ENCODE measurements around the gene GDE1.
"Not testable (repeated sequence)": the region's sequence is repeated elsewhere in the genome, so short reads cannot be mapped to it uniquely, and the experiment has no call there.

Gene GDE1, protein sequence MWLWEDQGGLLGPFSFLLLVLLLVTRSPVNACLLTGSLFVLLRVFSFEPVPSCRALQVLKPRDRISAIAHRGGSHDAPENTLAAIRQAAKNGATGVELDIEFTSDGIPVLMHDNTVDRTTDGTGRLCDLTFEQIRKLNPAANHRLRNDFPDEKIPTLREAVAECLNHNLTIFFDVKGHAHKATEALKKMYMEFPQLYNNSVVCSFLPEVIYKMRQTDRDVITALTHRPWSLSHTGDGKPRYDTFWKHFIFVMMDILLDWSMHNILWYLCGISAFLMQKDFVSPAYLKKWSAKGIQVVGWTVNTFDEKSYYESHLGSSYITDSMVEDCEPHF

DNA sequence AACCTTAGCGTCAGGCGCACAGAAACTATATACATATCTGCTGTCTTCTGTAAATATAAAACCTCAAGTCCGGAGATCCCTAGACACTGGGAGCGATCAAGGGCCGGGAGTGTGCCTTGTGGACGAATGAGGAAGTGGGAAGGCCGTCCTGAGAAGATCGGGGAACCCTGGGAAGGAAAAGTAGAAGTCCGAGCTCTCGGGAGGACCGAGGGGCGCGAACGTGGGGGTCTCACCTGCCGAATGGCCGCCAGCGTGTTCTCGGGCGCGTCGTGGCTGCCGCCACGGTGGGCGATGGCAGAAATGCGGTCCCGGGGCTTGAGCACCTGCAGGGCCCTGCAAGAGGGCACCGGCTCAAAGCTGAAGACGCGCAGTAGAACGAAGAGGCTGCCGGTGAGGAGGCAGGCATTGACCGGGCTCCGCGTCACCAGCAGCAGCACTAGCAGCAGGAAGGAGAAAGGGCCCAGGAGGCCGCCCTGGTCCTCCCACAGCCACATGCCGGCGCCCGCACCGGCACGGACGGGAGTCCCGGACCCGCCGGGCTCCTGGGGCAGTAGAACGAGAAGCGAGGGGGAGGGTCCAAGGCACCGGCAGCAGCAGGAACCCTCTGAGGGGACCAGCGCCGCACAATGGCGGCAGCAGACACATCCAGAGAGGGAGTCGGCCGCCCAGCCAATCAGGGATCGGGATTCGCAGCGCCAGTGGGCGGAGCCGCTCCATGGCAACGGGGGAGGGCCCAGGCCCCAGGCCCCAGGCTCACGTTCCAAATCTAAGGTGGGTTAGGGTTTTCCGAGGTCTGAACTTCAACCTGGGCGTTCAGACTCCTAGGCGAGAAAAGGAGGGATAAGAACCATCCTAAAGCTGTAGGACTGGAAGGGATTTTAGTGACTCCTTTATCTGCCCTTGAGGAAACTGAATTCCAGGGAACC, at the start of gene GDE1:
TSS of gene GDE1 (minus strand) at position 628 of the 926 bp plus-strand sequence. CDS start at position 494, 134 bp downstream.
- peak; percentile 93 to 94 for DNase-seq

DNA sequence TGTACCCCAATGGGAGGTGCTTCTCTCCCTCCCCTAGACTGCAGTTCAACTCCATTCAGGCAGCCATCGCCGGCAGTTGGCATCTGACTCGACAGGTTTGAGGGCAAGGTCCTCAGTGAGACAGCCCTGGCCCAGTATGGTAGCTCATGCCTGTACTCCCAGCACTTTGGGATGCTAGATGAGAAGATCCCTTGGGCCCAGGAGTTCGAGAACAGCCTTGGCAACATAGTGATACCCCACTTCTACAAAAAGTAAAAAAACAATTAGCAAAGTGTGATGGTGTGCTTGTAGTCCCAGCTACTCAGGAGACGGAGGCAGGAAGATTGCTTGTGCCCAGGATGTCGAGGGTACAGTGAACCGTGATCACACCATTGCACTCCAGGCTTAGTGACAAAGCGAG, 45.7 kb upstream of the GDE1 start:
- no peak for DNase-seq

DNA sequence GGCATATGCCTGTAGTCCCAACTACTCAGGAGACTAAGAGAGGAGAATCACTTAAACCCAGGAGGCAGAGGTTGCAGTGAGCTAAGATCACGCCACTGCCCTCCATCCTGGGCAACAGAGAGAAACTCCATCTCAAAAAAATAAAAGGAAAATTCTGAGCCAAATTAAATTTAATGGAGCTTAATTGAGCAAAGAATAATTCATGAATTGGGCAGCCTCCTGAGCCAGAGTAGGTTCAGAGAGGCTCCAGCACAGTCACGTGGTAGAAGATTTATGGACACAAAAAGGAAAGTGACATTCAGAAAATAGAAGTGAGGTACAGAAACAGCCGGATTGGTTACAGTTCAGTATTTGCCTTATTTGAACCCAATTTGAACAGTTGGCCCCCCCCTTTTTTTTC, 44.5 kb upstream of the GDE1 start:
- DNase-seq, result no peak

DNA sequence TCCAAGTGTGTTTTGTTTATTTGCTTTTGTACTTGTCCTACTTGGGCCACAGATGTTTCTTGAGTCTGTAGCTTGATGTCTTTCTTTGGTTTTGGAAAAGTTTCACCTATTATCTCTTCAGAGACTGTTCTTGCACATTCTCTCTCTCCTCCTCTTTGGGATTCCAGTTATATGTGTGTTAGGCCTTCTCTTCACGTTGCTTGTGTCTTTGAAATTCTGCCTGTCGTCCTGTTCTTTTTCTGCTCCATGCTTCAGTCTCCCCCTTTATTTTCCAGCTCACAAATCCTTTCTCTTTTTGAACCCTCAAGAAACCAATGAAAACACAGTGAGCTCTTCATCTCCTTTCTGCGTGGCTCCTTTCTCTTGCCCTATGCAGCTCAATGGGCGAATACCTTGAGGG, 41.5 kb upstream of the GDE1 start:
- DNase-seq, result no peak

DNA sequence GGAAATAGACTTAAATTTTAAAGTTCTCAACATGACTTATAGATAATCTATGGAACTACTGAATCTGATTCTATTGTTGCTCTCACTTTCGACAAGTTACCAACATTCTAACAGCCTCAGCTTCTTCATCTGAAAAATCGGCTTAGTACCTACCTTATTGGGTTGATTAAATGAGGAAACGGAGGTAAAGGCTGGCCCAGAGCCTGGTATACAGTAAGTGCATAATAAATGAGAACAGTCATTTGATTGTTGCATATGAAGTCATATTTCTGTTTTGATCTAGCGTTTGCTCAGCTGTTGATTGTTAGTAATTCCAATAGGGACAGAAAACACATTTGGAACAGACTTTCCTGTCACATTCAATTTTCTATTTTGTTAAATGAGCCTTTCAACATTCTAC, 38.2 kb upstream of the GDE1 start:
- no peak for DNase-seq

DNA sequence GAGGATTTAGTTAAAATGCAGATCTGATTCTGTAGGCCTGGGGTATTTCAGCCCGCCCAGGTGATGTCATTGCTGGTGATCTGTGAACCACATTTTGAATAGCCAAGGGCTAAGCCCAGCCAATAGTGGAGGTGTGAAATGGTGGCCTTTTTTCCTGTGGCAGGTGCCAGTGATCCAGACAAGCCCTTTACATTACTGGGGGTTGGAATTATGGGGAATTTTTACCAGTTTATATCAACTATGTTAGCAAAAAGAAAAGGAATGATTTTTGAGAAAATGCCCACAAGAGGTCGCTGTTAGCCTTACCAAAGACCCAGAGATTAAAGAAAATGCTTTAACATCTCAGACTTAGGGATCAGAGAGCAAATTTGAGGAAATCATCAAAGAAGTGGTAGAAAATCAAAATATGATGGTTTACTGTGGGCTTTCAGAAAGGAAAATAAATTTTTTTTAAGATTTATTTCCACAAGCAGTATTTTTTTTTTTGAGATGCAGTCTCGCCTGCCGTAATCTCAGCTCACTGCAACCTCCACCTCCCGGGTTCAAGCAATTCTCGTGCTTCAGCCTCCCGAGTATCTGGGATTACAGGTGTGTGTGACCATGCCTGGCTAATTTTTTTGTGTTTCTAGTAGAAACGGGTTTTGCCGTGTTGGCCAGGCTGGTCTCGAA, 37.5 kb upstream of the GDE1 start:
- no peak for DNase-seq

DNA sequence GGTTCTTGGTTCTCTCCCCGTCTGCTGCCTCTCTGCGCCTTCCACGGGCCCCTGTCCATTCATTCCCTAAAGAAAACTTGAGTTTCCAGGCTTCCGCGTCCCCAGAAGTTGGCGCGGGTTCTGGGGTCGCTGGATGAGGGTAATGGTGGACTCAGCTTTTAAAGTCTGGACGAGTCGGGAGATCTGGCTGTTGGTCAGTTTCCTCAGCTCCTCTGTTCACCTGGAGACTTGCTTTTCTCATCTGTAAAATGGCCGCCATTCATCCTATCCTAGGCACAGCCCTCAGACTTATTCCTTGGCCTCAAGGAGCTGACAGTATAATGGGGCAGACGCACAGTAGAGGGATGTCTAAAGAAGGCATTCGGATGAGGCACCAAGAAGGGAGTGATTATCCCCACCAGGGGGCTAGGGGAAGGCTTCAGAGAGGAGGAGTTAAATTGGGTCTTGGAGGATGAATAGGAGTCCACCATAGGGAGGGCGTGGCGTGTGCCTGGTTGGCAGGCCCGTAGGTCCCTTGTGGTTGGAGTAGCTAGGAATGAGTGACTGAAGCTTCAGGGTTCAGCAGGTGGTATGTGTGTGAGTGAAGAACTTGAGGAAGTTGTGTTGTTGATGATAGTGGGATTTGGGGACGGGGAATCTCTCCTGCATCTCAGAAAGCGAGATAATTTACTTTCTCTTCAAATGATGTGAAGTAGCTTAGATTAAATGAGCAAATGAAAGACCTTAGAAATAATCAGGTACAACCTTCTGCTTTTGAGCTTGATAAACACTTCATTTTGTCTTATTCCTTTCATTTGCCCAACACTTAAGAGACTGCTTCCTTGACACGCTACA, 34.3 kb upstream of the GDE1 start:
- DNase-seq, result no peak

DNA sequence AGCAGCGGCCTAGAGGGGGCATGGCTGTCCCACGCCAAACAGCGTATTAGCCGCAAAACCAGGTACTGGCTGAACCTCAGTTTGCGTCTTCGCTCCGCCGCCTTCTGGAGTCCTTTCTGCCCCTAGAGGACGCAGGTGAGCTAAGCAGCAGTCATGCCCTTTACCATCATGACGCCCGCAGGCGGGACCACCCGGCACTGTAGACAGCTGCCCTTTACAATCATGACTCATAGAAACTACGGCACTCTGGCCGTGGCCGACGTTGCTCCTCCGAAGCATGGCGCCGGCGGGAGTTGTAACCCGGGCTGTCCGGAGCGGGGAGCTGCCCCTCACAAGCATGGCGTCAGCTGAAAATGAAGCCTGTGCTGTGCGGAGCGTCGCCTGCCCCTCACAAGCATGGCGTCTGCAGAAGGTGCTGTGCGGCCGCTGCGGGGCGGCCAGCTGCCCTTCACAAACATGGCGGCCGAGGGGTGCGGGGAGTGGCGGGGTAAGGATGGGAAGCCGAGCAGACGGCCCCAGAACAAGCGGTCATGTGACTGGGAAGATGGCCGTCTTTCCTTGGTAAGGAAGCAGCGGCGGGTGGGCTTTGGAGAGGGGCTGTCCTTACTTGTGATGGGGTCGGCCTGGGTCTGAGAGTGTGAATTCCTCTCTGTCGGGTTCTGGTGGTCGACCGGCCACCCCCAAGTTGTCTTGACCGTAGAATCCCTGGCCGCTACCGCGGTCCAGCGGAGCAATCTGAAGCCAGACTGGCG, 33.5 kb upstream of the GDE1 start, which contains the start of gene VPS35L:
TSS of gene VPS35L (plus strand) at position 518 of the 752 bp plus-strand sequence. CDS start at position 545, 27 bp downstream.
- peak; percentile 98 for DNase-seq

DNA sequence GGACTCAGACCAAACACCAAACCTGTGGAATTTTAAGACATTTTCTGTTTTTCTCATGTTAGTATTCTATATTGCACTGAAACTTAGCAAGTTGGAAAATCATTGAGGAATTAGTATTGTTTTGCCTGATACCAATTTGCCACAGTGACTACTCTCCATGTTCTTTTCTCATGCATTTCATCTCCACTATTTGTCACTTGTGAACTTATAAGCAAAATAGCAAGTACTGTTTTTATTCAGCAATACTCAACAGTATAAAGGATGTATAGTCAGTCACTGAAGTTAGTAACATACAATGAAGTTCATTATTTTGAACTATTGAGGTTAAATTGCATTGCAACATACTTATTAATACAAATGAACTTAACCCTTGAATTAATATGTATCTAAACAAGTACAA, 27.8 kb upstream of the GDE1 start:
- no peak for DNase-seq

DNA sequence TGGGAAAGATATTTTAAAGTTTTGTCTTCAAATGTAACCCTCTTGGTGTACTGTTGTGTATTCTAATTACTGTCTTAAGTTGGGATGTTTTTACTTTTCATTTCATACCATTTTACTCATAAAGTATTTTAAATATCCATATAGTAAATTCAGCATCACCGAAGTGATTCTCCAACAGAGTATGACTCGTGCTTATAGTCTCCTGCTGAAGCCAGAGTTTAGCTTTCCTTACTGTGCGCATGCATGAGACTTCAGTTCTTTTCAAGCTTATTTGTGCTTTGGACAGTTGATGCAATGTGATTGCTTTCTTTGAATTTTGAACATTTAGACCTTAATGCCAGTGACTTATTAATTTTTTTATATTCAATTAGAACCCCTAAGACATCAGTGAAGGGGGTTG, 26.2 kb upstream of the GDE1 start:
- no peak for DNase-seq

DNA sequence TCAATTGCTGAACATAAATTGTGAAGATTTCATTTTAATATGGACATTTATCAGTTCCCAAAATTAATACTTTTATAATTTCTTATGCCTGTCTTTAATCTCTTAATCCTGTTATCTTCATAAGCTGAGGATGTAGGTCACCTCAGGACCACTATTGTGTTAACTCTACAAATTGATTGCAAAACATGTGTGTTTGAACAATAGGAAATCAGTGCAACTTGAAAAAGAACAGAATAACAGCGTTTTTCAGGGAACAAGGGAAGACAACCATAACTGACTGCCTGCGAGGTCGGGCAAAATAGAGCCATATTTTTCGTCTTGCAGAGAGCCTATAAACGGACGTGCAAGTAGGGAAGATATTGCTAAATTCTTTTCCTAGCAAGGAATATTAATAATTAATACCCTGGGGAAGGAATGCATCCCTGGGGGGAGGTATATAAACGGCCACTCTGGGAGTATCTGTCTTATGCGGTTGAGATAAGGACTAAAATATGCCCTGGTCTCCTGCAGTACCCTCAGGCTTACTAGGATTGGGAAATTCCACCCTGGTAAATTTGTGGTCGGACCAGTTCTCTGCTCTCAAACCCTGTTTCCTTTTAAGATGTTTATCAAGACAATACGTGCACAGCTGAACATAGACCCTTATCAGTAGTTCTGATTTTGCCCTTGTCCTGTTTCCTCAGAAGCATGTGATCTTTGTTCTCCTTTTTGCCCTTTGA, 21.5 kb upstream of the GDE1 start:
- DNase-seq, result not testable (repeated sequence)

DNA sequence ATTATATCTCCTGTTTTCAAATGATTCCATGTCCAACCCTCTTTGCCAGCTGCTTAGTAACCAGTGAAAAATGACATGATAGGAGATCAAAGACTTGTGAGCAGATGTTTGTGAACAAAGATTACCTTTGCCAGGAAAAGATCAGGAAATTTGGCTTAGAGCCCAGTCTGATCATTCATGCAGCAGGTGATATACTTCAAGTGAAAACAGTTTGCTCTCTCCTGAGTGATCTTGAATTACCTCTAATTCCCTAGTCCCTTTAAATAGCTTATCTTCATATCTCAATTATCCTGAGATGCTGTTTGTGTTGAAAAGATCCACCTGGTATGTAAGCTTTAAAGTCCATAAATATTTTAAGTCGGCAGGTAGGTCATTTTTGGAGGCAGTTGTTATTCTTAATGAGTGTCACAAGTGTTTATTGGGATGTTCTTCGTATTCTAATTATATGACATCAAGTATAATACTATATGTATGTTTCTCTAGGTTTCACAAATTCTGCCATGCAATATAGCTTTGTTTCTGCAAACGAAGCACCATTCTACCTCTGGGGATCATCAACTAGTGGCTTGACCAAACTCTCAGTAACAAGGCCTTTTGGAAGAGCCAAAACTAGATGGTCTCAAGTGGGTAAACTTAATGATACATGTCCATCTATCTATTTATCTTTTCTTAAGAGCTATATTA, 20.4 kb upstream of the GDE1 start:
- DNase-seq, result no peak

DNA sequence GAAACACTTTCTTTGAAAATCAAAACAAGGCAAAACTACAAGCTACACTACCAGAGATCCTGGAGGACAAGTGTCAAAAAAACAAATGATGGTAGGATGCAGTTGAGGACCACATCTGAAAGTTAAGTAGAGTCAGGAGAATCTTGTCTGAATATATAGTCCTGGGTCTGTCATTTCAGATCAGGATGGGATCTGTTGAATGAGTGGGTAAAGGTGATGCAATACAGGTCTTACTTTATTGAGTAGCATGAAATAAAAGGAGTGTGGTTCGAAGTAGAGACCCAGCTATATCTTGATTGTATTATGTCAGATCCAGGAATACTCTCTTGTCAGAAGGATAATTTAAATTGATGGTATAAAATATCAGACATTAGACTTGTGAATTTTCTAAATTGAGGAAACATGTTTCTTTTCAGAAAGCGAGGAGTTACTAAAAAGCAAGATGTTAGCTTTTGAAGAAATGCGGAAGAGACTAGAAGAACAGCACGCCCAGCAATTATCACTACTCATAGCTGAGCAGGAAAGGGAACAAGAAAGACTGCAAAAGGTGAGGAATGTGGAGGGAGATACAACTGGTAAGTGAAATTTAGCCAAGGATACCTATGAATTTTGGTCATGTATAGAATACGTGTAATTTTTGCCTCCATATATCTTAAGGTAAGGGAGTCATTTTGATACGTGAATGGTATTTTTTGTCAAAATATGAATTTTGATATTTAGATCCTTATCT, 18.5 kb upstream of the GDE1 start:
- no peak for DNase-seq

DNA sequence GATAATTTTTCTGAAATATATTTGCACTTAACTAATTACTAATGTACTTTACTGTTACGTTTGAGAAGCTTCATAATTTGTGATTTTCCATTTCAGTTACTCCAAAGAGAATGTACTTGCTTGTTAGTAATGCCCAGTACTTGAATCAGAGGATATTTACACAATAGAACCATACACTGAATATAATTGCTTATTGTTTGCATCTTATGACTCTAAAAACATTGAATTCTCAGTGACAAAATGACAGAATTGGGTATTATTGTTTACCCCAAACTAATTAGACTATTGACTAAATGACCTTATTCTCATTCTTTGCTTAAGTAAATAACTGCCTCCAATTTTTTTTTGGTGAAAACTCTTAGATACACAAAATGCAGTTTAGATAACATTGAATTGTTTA, 10.7 kb upstream of the GDE1 start:
- no peak for DNase-seq

DNA sequence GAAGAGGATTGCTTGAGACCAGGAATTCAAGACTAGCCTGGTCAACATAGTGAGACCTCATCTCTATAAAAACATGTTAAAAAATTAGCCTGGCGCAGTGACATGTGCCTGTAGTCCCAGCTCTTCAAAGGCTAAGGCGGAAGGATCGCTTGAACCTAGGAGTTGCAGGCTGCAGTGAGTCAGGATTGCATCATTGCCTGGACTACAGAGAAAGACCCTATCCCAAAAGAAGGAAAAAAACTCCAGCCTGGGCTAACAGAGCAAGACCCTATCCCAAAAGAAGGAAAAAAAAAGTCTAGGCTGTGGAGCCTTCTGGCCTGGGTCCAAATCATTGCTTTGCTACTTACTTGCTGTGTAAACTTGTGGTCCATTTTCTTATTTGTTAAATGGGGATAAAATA, 6.8 kb upstream of the GDE1 start:
- no peak for DNase-seq

DNA sequence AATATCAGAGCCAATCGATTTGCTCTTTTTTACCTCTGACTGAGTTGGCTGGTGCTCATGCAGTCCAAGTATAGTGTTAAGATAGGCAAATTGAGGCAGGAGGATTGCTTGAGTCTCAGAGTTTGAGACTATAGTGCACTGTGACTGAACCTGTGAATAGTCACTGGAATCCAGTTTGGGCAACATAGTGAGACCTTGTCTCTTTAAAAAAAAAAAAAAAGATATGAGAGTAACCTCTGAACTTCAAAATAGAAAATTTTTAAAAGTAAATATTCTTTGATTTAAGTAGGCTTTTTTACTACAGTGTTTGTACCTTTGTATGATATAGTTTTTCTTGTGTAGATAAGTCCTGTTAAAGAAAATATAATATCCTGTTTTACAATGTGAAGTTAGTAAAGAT, 5.3 kb upstream of the GDE1 start:
- no peak for DNase-seq

DNA sequence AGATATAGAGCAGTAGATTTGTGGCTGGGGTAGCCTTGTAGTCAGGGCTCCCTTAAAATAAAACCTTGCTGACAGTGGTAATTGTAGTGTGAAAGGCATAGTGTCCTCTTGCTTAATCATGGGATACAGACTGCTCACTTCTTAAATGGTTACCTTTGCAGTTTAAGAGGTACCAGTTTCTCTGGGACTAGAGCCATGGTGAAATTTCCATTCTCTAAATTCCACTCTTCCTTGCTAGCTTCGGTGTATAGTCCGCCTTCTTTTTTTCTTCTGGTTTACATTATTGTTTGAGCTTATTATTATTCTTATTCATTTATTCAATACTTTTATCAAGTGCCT, 3.5 kb upstream of the GDE1 start:
- no peak for DNase-seq

DNA sequence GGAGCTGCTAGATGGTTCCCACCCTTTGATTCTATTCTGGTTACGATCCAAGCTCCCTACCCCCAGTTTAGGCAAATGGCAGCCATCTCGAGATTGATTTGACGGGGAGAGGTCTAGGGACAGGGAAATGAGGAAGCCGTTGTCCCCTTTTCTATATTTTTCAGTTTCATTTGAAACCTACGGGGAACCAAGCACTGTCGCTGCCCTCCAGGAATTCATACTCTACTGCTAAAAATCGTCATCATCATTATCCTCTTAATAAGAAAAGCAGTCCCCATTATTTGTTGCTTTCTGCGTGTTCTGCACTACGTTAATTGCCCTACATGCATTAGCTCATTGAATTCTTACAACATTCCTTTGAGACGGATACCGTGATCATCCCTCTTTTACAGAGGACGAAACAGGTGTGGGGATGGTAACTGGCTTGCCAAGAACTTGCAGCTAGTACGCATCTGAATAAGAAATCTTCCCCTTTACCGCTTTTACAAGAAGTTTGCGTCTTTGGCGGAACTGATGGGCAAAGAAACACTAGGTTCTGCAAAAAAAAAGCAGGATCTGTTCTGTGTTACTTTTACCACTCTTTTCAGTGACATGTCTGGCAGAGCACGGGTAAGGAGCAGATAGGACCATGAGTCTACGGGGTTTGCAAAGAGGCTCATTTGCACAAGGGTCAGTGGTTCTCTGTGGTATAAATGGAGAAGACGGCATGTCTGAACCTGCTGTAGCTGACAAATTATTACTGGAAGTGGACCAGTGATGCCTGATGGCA, 2.9 kb upstream of the GDE1 start:
- no peak for DNase-seq

DNA sequence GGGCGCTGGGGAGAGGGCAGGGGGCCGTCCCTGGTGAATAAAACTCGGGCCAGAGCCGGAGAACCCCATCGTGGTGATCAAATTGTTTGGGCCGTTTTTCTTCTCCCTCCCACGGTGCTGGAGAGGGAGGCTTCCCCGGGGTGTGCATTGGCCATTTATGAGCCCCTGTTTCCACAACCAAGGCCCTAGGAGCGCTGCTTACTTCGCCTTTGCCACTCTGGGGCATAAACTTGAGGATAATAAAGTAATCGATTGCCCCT, 2.4 kb upstream of the GDE1 start:
- DNase-seq, result no peak

Data from activated CD4-positive, alpha-beta T cell treated with anti-CD3 and anti-CD28 coated beads, Interleukin-2, amount 50 U/mL, for 4 hours (primary cell).